ENCODE results near the gene DEFB132. TPM values are rescaled to one million over a fixed set of nuclear protein-coding genes. Genes with fewer than 3 reads are reported as not detected.
A peak's percentile ranks its signal among the peaks of the same experiment; 100 is the strongest.

The DEFB132 gene
- total and polyA plus RNA-seq, 2 donors (not counting 1 experiment from before 2014, with no cell fraction given): not detected

GRCh38 chr20:237489-237888, 20.0 kb upstream of the DEFB132 start:
- no peaks in the 10 kb centered on the region for H3K27me3 ChIP-seq (ENCODE audit: control insufficient read depth, insufficient read depth, low read length)
- H4K20me1 ChIP-seq (ENCODE audit: control insufficient read depth, extremely low read depth, insufficient read depth, low read length): no peaks in the 10 kb centered on the region
- H3K4me1 ChIP-seq (ENCODE audit: control insufficient read depth, extremely low read depth, insufficient read depth, low read length): no peaks in the 10 kb centered on the region
- no peaks in the 10 kb centered on the region for H3K79me2 ChIP-seq (ENCODE audit: control insufficient read depth, insufficient read depth, low read length)
- H2AFZ ChIP-seq (ENCODE audit: low read length): no peak overlapping the region
- H3K9ac ChIP-seq (ENCODE audit: insufficient read depth, low read length): no peak overlapping the region
- no peaks in the 10 kb centered on the region for H3K36me3 ChIP-seq (ENCODE audit: control insufficient read depth, insufficient read depth, low read length)
- no peaks in the 10 kb centered on the region for H3K9me3 ChIP-seq (ENCODE audit: control insufficient read depth, insufficient read depth, low read depth, low read length)
- H3K4me2 ChIP-seq (ENCODE audit: extremely low read depth, insufficient read depth, low read length): no peak overlapping the region
- peak overlapping the region in 1 of 4 experiments; percentile 20 for H3K4me3 ChIP-seq (replicated peaks in 1 of 4; ENCODE audit: control extremely low read depth in 1 of 4, insufficient read depth in 1 of 4, low read depth in 3 of 4, low read length in 4 of 4)
- TF ChIP-seq, protein P1, sequence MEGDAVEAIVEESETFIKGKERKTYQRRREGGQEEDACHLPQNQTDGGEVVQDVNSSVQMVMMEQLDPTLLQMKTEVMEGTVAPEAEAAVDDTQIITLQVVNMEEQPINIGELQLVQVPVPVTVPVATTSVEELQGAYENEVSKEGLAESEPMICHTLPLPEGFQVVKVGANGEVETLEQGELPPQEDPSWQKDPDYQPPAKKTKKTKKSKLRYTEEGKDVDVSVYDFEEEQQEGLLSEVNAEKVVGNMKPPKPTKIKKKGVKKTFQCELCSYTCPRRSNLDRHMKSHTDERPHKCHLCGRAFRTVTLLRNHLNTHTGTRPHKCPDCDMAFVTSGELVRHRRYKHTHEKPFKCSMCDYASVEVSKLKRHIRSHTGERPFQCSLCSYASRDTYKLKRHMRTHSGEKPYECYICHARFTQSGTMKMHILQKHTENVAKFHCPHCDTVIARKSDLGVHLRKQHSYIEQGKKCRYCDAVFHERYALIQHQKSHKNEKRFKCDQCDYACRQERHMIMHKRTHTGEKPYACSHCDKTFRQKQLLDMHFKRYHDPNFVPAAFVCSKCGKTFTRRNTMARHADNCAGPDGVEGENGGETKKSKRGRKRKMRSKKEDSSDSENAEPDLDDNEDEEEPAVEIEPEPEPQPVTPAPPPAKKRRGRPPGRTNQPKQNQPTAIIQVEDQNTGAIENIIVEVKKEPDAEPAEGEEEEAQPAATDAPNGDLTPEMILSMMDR (conservative IDR thresholded peaks at IDR 0.05 in 1 of 2, IDR thresholded peaks at IDR 0.05 in 1 of 2; ENCODE audit: low read depth in 1 of 2, low read length in 2 of 2): no peak
- no peak for TF ChIP-seq EZH2 (IDR thresholded peaks at IDR 0.05; ENCODE audit: low read length, missing control alignments)
- no peak for DNase-seq (ENCODE audit: low read depth in 2 of 2)
- no peak overlapping the region for H3K27ac ChIP-seq (ENCODE audit: insufficient read depth, low read length)

GRCh38 chr20:237929-238328, 19.6 kb upstream of the DEFB132 start:
- Histone ChIP-seq H3K9me3 (ENCODE audit: control insufficient read depth, insufficient read depth, low read depth, low read length) (no peaks in the 10 kb centered on the region), H3K27ac (ENCODE audit: insufficient read depth, low read length) (no peak overlapping the region), H3K27me3 (ENCODE audit: control insufficient read depth, insufficient read depth, low read length) (no peaks in the 10 kb centered on the region), H3K4me2 (ENCODE audit: extremely low read depth, insufficient read depth, low read length) (no peak overlapping the region), H4K20me1 (ENCODE audit: control insufficient read depth, extremely low read depth, insufficient read depth, low read length) (no peaks in the 10 kb centered on the region), H3K79me2 (ENCODE audit: control insufficient read depth, insufficient read depth, low read length) (no peaks in the 10 kb centered on the region), H3K9ac (ENCODE audit: insufficient read depth, low read length) (no peak overlapping the region), H3K36me3 (ENCODE audit: control insufficient read depth, insufficient read depth, low read length) (no peaks in the 10 kb centered on the region), H3K4me1 (ENCODE audit: control insufficient read depth, extremely low read depth, insufficient read depth, low read length) (no peaks in the 10 kb centered on the region), H2AFZ (ENCODE audit: low read length) (no peak overlapping the region), H3K4me3 (replicated peaks in 1 of 4; ENCODE audit: control extremely low read depth in 1 of 4, insufficient read depth in 1 of 4, low read depth in 3 of 4, low read length in 4 of 4) (peak overlapping the region in 1 of 4 experiments; percentile 20)
- TF ChIP-seq EZH2 (IDR thresholded peaks at IDR 0.05; ENCODE audit: low read length, missing control alignments): no peak
- TF ChIP-seq, protein P1 (conservative IDR thresholded peaks at IDR 0.05 in 1 of 2, IDR thresholded peaks at IDR 0.05 in 1 of 2; ENCODE audit: low read depth in 1 of 2, low read length in 2 of 2): no peak
- no peak for DNase-seq (ENCODE audit: low read depth in 2 of 2)

GRCh38 chr20:242905-243304, 14.6 kb upstream of the DEFB132 start:
- H3K27ac ChIP-seq (ENCODE audit: insufficient read depth, low read length): no peak overlapping the region
- H2AFZ ChIP-seq (ENCODE audit: low read length): no peak overlapping the region
- H3K4me2 ChIP-seq (ENCODE audit: extremely low read depth, insufficient read depth, low read length): no peak overlapping the region
- H3K9me3 ChIP-seq (ENCODE audit: control insufficient read depth, insufficient read depth, low read depth, low read length): no peaks in the 10 kb centered on the region
- H3K36me3 ChIP-seq (ENCODE audit: control insufficient read depth, insufficient read depth, low read length): no peaks in the 10 kb centered on the region
- no peaks in the 10 kb centered on the region for H4K20me1 ChIP-seq (ENCODE audit: control insufficient read depth, extremely low read depth, insufficient read depth, low read length)
- peaks cover 3% of the 10 kb centered on the region for H3K27me3 ChIP-seq (ENCODE audit: control insufficient read depth, insufficient read depth, low read length)
- no peaks in the 10 kb centered on the region for H3K79me2 ChIP-seq (ENCODE audit: control insufficient read depth, insufficient read depth, low read length)
- H3K9ac ChIP-seq (ENCODE audit: insufficient read depth, low read length): no peak overlapping the region
- H3K4me3 ChIP-seq (replicated peaks in 1 of 4; ENCODE audit: control extremely low read depth in 1 of 4, insufficient read depth in 1 of 4, low read depth in 3 of 4, low read length in 4 of 4): no peak overlapping the region
- DNase-seq (ENCODE audit: low read depth in 2 of 2): no peak
- no peaks in the 10 kb centered on the region for H3K4me1 ChIP-seq (ENCODE audit: control insufficient read depth, extremely low read depth, insufficient read depth, low read length)
- TF ChIP-seq, protein P1 (conservative IDR thresholded peaks at IDR 0.05 in 1 of 2, IDR thresholded peaks at IDR 0.05 in 1 of 2; ENCODE audit: low read depth in 1 of 2, low read length in 2 of 2): no peak
- TF ChIP-seq EZH2 (IDR thresholded peaks at IDR 0.05; ENCODE audit: low read length, missing control alignments): no peak

Measured in fibroblast of lung (primary cell).